ENCODE measurements around the gene PRXL2A.

The PRXL2A gene

DNA sequence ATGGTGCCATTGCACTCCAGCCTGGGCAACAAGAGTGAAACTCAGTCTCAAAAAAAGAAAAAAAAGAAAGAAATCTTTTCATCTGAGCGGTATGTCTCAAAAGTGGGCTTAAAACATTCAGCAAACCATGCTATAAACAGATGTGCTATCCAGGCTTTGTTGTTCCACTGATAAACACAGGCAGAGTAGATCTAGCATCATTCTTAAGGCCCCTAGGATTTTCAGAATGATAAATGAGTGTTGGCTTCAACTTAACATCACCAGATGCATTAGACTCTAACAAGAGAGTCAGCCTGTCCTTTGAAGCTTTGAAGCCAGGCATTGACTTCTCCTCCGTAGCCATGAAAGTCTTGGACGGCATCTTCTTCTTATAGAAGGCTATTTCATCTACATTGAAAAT, 28.6 kb upstream of the PRXL2A start (continued):
- TF ChIP-seq, protein P1, sequence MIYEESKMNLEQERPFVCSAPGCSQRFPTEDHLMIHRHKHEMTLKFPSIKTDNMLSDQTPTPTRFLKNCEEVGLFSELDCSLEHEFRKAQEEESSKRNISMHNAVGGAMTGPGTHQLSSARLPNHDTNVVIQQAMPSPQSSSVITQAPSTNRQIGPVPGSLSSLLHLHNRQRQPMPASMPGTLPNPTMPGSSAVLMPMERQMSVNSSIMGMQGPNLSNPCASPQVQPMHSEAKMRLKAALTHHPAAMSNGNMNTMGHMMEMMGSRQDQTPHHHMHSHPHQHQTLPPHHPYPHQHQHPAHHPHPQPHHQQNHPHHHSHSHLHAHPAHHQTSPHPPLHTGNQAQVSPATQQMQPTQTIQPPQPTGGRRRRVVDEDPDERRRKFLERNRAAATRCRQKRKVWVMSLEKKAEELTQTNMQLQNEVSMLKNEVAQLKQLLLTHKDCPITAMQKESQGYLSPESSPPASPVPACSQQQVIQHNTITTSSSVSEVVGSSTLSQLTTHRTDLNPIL (CRISPR knock-in tag; IDR thresholded peaks at IDR 0.05; ENCODE audit: low read depth): no peak
- TF ChIP-seq ZC3H10 (CRISPR knock-in tag; IDR thresholded peaks at IDR 0.05) (no peak), OSR1 (CRISPR knock-in tag; IDR thresholded peaks at IDR 0.05) (no peak), ZNF70 (CRISPR knock-in tag; IDR thresholded peaks at IDR 0.05) (no peak), ZNF8 (CRISPR knock-in tag; IDR thresholded peaks at IDR 0.05) (no peak), CSRNP3 (CRISPR knock-in tag; IDR thresholded peaks at IDR 0.05) (no peak), ZNF565 (CRISPR knock-in tag; conservative IDR thresholded peaks at IDR 0.05; ENCODE audit: low read depth) (no peak), ARNTL (CRISPR knock-in tag; IDR thresholded peaks at IDR 0.05; ENCODE audit: borderline replicate concordance, low read depth) (no peak), CSDC2 (CRISPR knock-in tag; IDR thresholded peaks at IDR 0.05) (no peak), ZFP3 (CRISPR knock-in tag; IDR thresholded peaks at IDR 0.05) (no peak), SNAI2 (CRISPR knock-in tag; IDR thresholded peaks at IDR 0.05) (no peak)
- TF ChIP-seq, protein P2, sequence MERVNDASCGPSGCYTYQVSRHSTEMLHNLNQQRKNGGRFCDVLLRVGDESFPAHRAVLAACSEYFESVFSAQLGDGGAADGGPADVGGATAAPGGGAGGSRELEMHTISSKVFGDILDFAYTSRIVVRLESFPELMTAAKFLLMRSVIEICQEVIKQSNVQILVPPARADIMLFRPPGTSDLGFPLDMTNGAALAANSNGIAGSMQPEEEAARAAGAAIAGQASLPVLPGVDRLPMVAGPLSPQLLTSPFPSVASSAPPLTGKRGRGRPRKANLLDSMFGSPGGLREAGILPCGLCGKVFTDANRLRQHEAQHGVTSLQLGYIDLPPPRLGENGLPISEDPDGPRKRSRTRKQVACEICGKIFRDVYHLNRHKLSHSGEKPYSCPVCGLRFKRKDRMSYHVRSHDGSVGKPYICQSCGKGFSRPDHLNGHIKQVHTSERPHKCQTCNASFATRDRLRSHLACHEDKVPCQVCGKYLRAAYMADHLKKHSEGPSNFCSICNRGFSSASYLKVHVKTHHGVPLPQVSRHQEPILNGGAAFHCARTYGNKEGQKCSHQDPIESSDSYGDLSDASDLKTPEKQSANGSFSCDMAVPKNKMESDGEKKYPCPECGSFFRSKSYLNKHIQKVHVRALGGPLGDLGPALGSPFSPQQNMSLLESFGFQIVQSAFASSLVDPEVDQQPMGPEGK (CRISPR knock-in tag; IDR thresholded peaks at IDR 0.05; ENCODE audit: borderline replicate concordance): no peak

GRCh38 chr10:80380185-80380584, 28.2 kb upstream of the PRXL2A start:
- TF ChIP-seq OSR1 (CRISPR knock-in tag; IDR thresholded peaks at IDR 0.05): no peak
- TF ChIP-seq, protein P1 (CRISPR knock-in tag; IDR thresholded peaks at IDR 0.05; ENCODE audit: low read depth): no peak
- no peak for TF ChIP-seq RARB (CRISPR knock-in tag; IDR thresholded peaks at IDR 0.05)
- ATAC-seq: no peak

GRCh38 chr10:80382989-80383388, 25.4 kb upstream of the PRXL2A start:
- no peak for TF ChIP-seq ESRRG (CRISPR knock-in tag; IDR thresholded peaks at IDR 0.05)
- peak; percentile 63 for ATAC-seq

GRCh38 chr10:80390740-80391139, 17.6 kb upstream of the PRXL2A start:
- ATAC-seq: no peak

GRCh38 chr10:80392250-80392649, 16.1 kb upstream of the PRXL2A start:
- no peak for ATAC-seq
- TF ChIP-seq CSDC2 (CRISPR knock-in tag; IDR thresholded peaks at IDR 0.05) (no peak), ZNF70 (CRISPR knock-in tag; IDR thresholded peaks at IDR 0.05) (no peak), ARNTL (CRISPR knock-in tag; IDR thresholded peaks at IDR 0.05; ENCODE audit: borderline replicate concordance, low read depth) (no peak), PPARA (CRISPR knock-in tag; IDR thresholded peaks at IDR 0.05; ENCODE audit: borderline replicate concordance) (no peak), ZNF8 (CRISPR knock-in tag; IDR thresholded peaks at IDR 0.05) (no peak), OSR1 (CRISPR knock-in tag; IDR thresholded peaks at IDR 0.05) (no peak), ZC3H10 (CRISPR knock-in tag; IDR thresholded peaks at IDR 0.05) (no peak), ZFP3 (CRISPR knock-in tag; IDR thresholded peaks at IDR 0.05) (no peak)
- TF ChIP-seq, protein P1 (CRISPR knock-in tag; IDR thresholded peaks at IDR 0.05; ENCODE audit: low read depth): no peak
- TF ChIP-seq, protein P3, sequence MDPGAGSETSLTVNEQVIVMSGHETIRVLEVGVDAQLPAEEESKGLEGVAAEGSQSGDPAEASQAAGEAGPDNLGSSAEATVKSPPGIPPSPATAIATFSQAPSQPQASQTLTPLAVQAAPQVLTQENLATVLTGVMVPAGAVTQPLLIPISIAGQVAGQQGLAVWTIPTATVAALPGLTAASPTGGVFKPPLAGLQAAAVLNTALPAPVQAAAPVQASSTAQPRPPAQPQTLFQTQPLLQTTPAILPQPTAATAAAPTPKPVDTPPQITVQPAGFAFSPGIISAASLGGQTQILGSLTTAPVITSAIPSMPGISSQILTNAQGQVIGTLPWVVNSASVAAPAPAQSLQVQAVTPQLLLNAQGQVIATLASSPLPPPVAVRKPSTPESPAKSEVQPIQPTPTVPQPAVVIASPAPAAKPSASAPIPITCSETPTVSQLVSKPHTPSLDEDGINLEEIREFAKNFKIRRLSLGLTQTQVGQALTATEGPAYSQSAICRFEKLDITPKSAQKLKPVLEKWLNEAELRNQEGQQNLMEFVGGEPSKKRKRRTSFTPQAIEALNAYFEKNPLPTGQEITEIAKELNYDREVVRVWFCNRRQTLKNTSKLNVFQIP (CRISPR knock-in tag; IDR thresholded peaks at IDR 0.05; ENCODE audit: borderline replicate concordance, low read depth): no peak

More at GRCh38 chr10:80390740-80391139, 17.6 kb upstream of the PRXL2A start:
- TF ChIP-seq ZNF8 (CRISPR knock-in tag; IDR thresholded peaks at IDR 0.05): no peak
- TF ChIP-seq, protein P3 (CRISPR knock-in tag; IDR thresholded peaks at IDR 0.05; ENCODE audit: borderline replicate concordance, low read depth): no peak
- TF ChIP-seq ZC3H10 (CRISPR knock-in tag; IDR thresholded peaks at IDR 0.05): no peak
- TF ChIP-seq CSDC2 (CRISPR knock-in tag; IDR thresholded peaks at IDR 0.05): no peak
- TF ChIP-seq ESRRG (CRISPR knock-in tag; IDR thresholded peaks at IDR 0.05): no peak
- TF ChIP-seq OSR1 (CRISPR knock-in tag; IDR thresholded peaks at IDR 0.05): no peak
